H1 (cell line): ENCODE data around the gene ZNF618. TPM values are rescaled to one million over a fixed set of nuclear protein-coding genes. Genes with fewer than 3 reads are reported as not detected.

Experiments used
- CTCF ChIA-PET: fragments of 300-600 bp; sonication (Branson Sonifier 250); formaldehyde crosslinking; loops from one replicate; lab custom pipeline; 2021; ENCODE audit not compliant: partially characterized antibody; lab: Charles Lee
- POLR2A ChIA-PET: fragments of 300-600 bp; sonication (Branson Sonifier 250); formaldehyde crosslinking; loops from one replicate; lab custom pipeline; 2021; ENCODE audit warnings: inconsistent platforms; ENCODE audit not compliant: partially characterized antibody; lab: Charles Lee
- DNase-seq, 2 experiments: peaks; one replicate each; pipeline versions ENCODE4 v3.0.0 to v3.0.0-alpha.2; 2010 to 2022; ENCODE audit warnings: low spot score in 2 of 2, low read depth in 1 of 2, mixed read lengths in 1 of 2
- FAIRE-seq: peaks from 2 replicates; lab custom pipeline; 2011; peaks lifted over from hg19 to GRCh38; lab: Jason Lieb, UNC
- H2AFZ ChIP-seq: 2 replicates; pipeline ENCODE4 v1.8.1; 2012; ENCODE audit warnings: low read length, inconsistent platforms
- H2AK5ac ChIP-seq: 2 replicates; pipeline ENCODE4 v1.6.1; 2013; ENCODE audit warnings: low read depth, low read length
- H2BK120ac ChIP-seq: replicated peaks from 2 replicates; pipeline ENCODE3; 2013; ENCODE audit warnings: low read depth, low read length, inconsistent platforms
- H2BK12ac ChIP-seq: 2 replicates; pipeline ENCODE4 v1.6.1; 2013; ENCODE audit warnings: low read depth, low read length
- H2BK15ac ChIP-seq: 2 replicates; pipeline ENCODE4 v1.6.1; 2013; ENCODE audit warnings: low read length
- H2BK20ac ChIP-seq: 2 replicates; pipeline ENCODE4 v1.6.1; 2013; ENCODE audit warnings: low read length
- H2BK5ac ChIP-seq: 2 replicates; pipeline ENCODE4 v1.6.1; 2013; ENCODE audit warnings: low read depth, low read length
- H3K14ac ChIP-seq: 2 replicates; pipeline ENCODE4 v1.6.1; 2013; ENCODE audit warnings: inconsistent platforms; ENCODE audit not compliant: insufficient read length
- H3K18ac ChIP-seq: 2 replicates; pipeline ENCODE4 v1.6.1; 2013; ENCODE audit warnings: low read length; ENCODE audit errors: extremely low read depth
- H3K23ac ChIP-seq: 2 replicates; pipeline ENCODE4 v1.6.1; 2013; ENCODE audit warnings: inconsistent platforms; ENCODE audit not compliant: insufficient read length
- H3K23me2 ChIP-seq: 2 replicates; pipeline ENCODE4 v1.6.1; 2013; ENCODE audit warnings: low read depth, low read length
- H3K27ac ChIP-seq: 2 replicates; pipeline ENCODE4 v1.6.1; 2011; ENCODE audit warnings: low read depth, low read length, inconsistent platforms
- H3K27me3 ChIP-seq, 4 experiments: replicated peaks in 1 of 4; 1 replicate in 1 of 4; 2 replicates in 3 of 4; pipeline versions ENCODE4 v1.6.1 to v1.8.1; 2011 to 2013; ENCODE audit warnings: low read length in 3 of 4, mild to moderate bottlenecking in 3 of 4, inconsistent platforms in 2 of 4, mixed read lengths in 2 of 4, moderate library complexity in 1 of 4; ENCODE audit not compliant: control insufficient read depth in 3 of 4, insufficient read depth in 3 of 4; ENCODE audit errors: extremely low read depth in 1 of 4
- H3K36me3 ChIP-seq, 4 experiments: 2 replicates each; pipeline versions ENCODE4 v1.6.1 to v1.8.1; 2011 to 2013; ENCODE audit warnings: mild to moderate bottlenecking in 4 of 4, low read length in 3 of 4, moderate library complexity in 2 of 4, control low read depth in 1 of 4, inconsistent platforms in 1 of 4; ENCODE audit not compliant: insufficient read depth in 4 of 4, control insufficient read depth in 2 of 4
- H3K4ac ChIP-seq: replicated peaks from 2 replicates; pipeline ENCODE3; 2013; ENCODE audit warnings: low read length, low read depth, mixed read lengths, inconsistent platforms; ENCODE audit not compliant: insufficient read length
- H3K4me1 ChIP-seq, 4 experiments: replicated peaks in 1 of 4; 1 replicate in 1 of 4; 2 replicates in 3 of 4; pipeline versions ENCODE4 v1.6.1 to v1.8.1; 2011 to 2013; ENCODE audit warnings: low read length in 3 of 4, inconsistent platforms in 2 of 4, mixed read lengths in 1 of 4; ENCODE audit not compliant: insufficient read depth in 4 of 4, control insufficient read depth in 3 of 4
- H3K4me2 ChIP-seq, 2 experiments: 2 replicates each; pipeline versions ENCODE4 v1.6.1 to v1.8.1; 2011 to 2013; ENCODE audit warnings: low read depth in 2 of 2, low read length in 2 of 2, control low read depth in 1 of 2, inconsistent platforms in 1 of 2, mild to moderate bottlenecking in 1 of 2; ENCODE audit not compliant: insufficient read depth in 1 of 2
- H3K4me3 ChIP-seq, 4 experiments: fragments of 200-600, 300-600 bp in 1 of 4; sonication (generic), shearing (Covaris generic), sonication (Bioruptor Twin) in 1 of 4; 2 replicates each; pipeline versions ENCODE4 v1.5.1 to v1.8.1; 2011 to 2016; ENCODE audit warnings: low read length in 4 of 4, low read depth in 3 of 4, control low read depth in 2 of 4, inconsistent platforms in 2 of 4, mild to moderate bottlenecking in 2 of 4, mixed read lengths in 1 of 4, moderate library complexity in 1 of 4; ENCODE audit not compliant: insufficient read depth in 2 of 4; ENCODE audit errors: extremely low read depth in 1 of 4
- H3K56ac ChIP-seq: replicated peaks from 2 replicates; pipeline ENCODE3; 2013; ENCODE audit warnings: low read depth, mild to moderate bottlenecking, mixed read lengths, low read length, inconsistent platforms; ENCODE audit not compliant: insufficient read length
- H3K79me1 ChIP-seq: 2 replicates; pipeline ENCODE4 v1.6.1; 2013; ENCODE audit warnings: low read depth, low read length, control low read depth
- H3K79me2 ChIP-seq, 2 experiments: 2 replicates each; pipeline versions ENCODE4 v1.6.1 to v1.8.1; 2012 to 2013; ENCODE audit warnings: low read length in 2 of 2, mild to moderate bottlenecking in 2 of 2, inconsistent platforms in 1 of 2; ENCODE audit not compliant: insufficient read depth in 2 of 2, control insufficient read depth in 1 of 2
- H3K9ac ChIP-seq, 4 experiments: replicated peaks in 1 of 4; 1 replicate in 1 of 4; 2 replicates in 3 of 4; pipeline versions ENCODE4 v1.6.1 to v1.8.1; 2011 to 2013; ENCODE audit warnings: low read depth in 3 of 4, low read length in 3 of 4, control low read depth in 2 of 4, mild to moderate bottlenecking in 2 of 4, moderate library complexity in 2 of 4, inconsistent platforms in 1 of 4; ENCODE audit errors: extremely low read depth in 1 of 4
- H3K9me3 ChIP-seq, 2 experiments: 2 replicates each; pipeline versions ENCODE4 v1.6.1 to v1.8.1; 2012 to 2013; ENCODE audit warnings: mild to moderate bottlenecking in 2 of 2, moderate library complexity in 2 of 2, control low read depth in 1 of 2, inconsistent platforms in 1 of 2, low read depth in 1 of 2, low read length in 1 of 2, mixed read lengths in 1 of 2; ENCODE audit not compliant: insufficient read depth in 2 of 2
- H4K20me1 ChIP-seq, 2 experiments: replicated peaks in 1 of 2; 2 replicates each; pipeline versions ENCODE3 to v1.8.1; 2011 to 2013; ENCODE audit warnings: inconsistent platforms in 2 of 2, low read length in 2 of 2, mild to moderate bottlenecking in 1 of 2; ENCODE audit not compliant: insufficient read depth in 2 of 2, control insufficient read depth in 1 of 2
- H4K5ac ChIP-seq: 2 replicates; pipeline ENCODE4 v1.6.1; 2013; ENCODE audit warnings: low read length, low read depth, mixed read lengths, inconsistent platforms; ENCODE audit not compliant: insufficient read length
- H4K8ac ChIP-seq: 2 replicates; pipeline ENCODE4 v1.8.0; 2013; ENCODE audit warnings: mild to moderate bottlenecking, moderate library complexity, low read length, inconsistent platforms; ENCODE audit not compliant: insufficient read depth; ENCODE audit errors: extremely low read depth
- H4K91ac ChIP-seq: replicated peaks from 2 replicates; pipeline ENCODE3; 2013; ENCODE audit warnings: low read length, mixed read lengths, inconsistent platforms; ENCODE audit not compliant: insufficient read length
- E2F6 ChIP-seq: IDR thresholded peaks from 2 replicates; pipeline ENCODE4 v1.6.1; 2012; ENCODE audit warnings: inconsistent platforms
- EZH2 ChIP-seq: fragments of 200-600 bp; sonication (generic); IDR thresholded peaks from 2 replicates; pipeline ENCODE4 v1.7.1; 2012; ENCODE audit warnings: low read depth, mild to moderate bottlenecking, moderate library complexity, low read length, inconsistent platforms; ENCODE audit not compliant: severe bottlenecking
- FOSL1 ChIP-seq: IDR thresholded peaks from 2 replicates; pipeline ENCODE4 v1.6.1; 2011; ENCODE audit warnings: mild to moderate bottlenecking, low read depth, low read length, moderate library complexity; ENCODE audit not compliant: insufficient read depth
- JUN ChIP-seq: IDR thresholded peaks from 2 replicates; pipeline ENCODE4 v1.6.1; 2011; ENCODE audit warnings: low read depth, mild to moderate bottlenecking, improper control_type of control experiment, low read length
- KDM4A ChIP-seq: IDR thresholded peaks from one replicate; pipeline ENCODE4 v1.7.1; 2012; ENCODE audit warnings: low read depth, mild to moderate bottlenecking, moderate library complexity, low read length, inconsistent platforms; ENCODE audit not compliant: severe bottlenecking
- RXRA ChIP-seq: IDR thresholded peaks from 2 replicates; pipeline ENCODE4 v1.6.1; 2011; ENCODE audit warnings: low read depth, mild to moderate bottlenecking, low read length, moderate library complexity; ENCODE audit not compliant: insufficient read depth
- TAF1 ChIP-seq: IDR thresholded peaks from 2 replicates; pipeline ENCODE4 v1.6.1; 2011; ENCODE audit warnings: mild to moderate bottlenecking, low read depth, low read length
- TCF12 ChIP-seq: IDR thresholded peaks from 2 replicates; pipeline ENCODE4 v1.6.1; 2011; ENCODE audit warnings: low read depth, mild to moderate bottlenecking, low read length
- WGBS, 2 experiments: shearing (Covaris generic) in 1 of 2; methylation state at CpG; one replicate each; pipeline versions ENCODE4 v1.1.6 to v1.1.7; 2013 to 2015; ENCODE audit warnings: low lambda C conversion rate in 2 of 2, mixed read lengths in 2 of 2, inconsistent platforms in 1 of 2, low coverage in 1 of 2, missing lambda C conversion rate in 1 of 2; ENCODE audit not compliant: insufficient replicate concordance in 2 of 2, insufficient coverage in 1 of 2, insufficient read length in 1 of 2; ENCODE audit errors: extremely low coverage in 1 of 2, missing lambda C conversion rate in 1 of 2; 5-methylcytosine and 5-hydroxymethylcytosine counted together
- polyA plus RNA-seq, 7 experiments: library from polyadenylated mRNA; depleted of rRNA in 3 of 7; stranded (reverse) in 5 of 7; unstranded in 2 of 7; fragments of >200 nt in 5 of 7; fragments of 200-250 nt in 2 of 7; gene quantifications; 1 replicate in 5 of 7; 2 replicates in 1 of 7; 4 replicates in 1 of 7; pipeline versions ENCODE4 v1.2.1 to v1.2.3, GENCODE V29; 2011 to 2013; ENCODE audit warnings: missing spikeins in 2 of 7, mixed read lengths in 2 of 7
- total RNA-seq: library from RNA; stranded (reverse); fragmentation: NEBNext Ultra II Directional; extraction: Animal tissue kit (Norgen Biotek cat#: 25700); gene quantifications from 2 replicates; pipeline ENCODE4 v1.2.1, GENCODE V29; 2021

ZNF618 gene
- total and polyA plus RNA-seq, 2 of the 8 experiments (the other 6 are each of a cell fraction or from before 2014, with no cell fraction given), result 9.6 to 28.5 TPM

DNA sequence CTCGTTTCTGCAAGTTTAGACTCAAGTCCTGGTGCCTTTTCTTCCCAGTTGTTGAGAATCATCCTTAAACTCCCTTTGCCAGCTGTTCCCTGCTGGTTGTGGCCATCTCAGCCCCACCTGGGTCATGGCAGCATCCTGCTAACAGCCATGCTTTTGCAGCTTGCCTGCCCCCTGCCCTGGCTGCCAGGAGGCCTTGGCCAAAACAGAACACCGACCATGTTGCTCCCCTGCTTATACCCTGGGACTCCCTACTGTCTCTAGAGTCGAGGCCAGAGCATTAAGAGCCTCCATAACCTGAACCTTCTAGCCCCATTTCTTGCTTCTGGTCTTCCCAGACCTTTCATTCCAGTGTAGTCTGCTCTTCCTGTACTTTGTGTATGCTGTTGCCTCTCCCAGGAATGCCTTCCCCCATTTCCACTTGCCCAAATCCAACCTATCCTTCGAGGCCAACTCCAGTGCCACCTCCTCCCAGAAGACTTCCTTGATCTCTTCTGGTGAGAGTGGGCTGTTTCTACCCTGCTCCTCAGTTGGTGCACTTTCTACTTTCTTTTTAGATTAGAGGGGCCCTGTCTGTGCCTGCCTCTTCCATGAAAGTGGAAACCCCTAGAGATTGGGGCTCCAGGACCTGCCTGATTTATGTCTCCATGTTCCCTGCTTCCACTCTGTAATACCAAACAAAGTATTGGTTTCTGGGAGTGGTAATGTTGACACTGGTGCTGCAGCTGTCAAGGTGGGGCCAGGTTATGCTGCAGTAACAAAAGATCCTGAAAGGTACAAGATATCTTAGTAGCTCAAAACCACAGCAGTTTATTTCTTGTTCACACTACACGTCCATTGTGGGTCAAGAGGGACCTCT lies 113.8 kb downstream of the ZNF618 start:
- Histone ChIP-seq H3K9me3 (no peaks in the 10 kb centered on the region), H2BK5ac (no peak overlapping the region), H2BK20ac (no peak overlapping the region), H4K5ac (no peak overlapping the region), H3K27ac (no peak overlapping the region), H3K18ac (no peak overlapping the region), H2BK15ac (no peak overlapping the region), H3K23me2 (no peaks in the 10 kb centered on the region), H3K4me2 (no peak overlapping the region), H2AK5ac (no peak overlapping the region), H3K27me3 (no peaks in the 10 kb centered on the region), H4K91ac (no peak overlapping the region), H4K20me1 (peaks cover 0 to 4% of the 10 kb centered on the region in 2 experiments), H3K56ac (no peak overlapping the region), H3K36me3 (peaks cover 0 to 8% (median 4%) of the 10 kb centered on the region in 4 experiments; a peak in 2 of 8 replicates), H2AFZ (no peak overlapping the region), H3K79me2 (no peaks in the 10 kb centered on the region), H3K79me1 (0 out of 2 replicates have a peak, but pooled peaks cover 3% of the 10 kb centered on the region), H2BK120ac (no peak overlapping the region), H3K4me3 (no peak overlapping the region), H3K14ac (no peak overlapping the region), H2BK12ac (no peak overlapping the region), H3K4me1 (no peaks in the 10 kb centered on the region; a peak in 1 of 7 replicates), H4K8ac (no peak overlapping the region), H3K4ac (no peak overlapping the region), H3K23ac (no peak overlapping the region), H3K9ac (no peak overlapping the region)
- no peak for FAIRE-seq
- no peak for TF ChIP-seq E2F6
- no peak for TF ChIP-seq TCF12
- no peak for TF ChIP-seq KDM4A
- no peak for TF ChIP-seq JUN
- no peak for TF ChIP-seq EZH2
- no peak for TF ChIP-seq FOSL1
- TF ChIP-seq TAF1, result no peak
- TF ChIP-seq RXRA, result no peak
- 86% methylated on average over 5 of the region's 5 CpGs; no CpG with 5 or more reads in 1 of the 2 experiments for WGBS, 2 experiments
- ChIA-PET POLR2A (no interaction called here), CTCF (interaction anchor here (1.4 to 2.3 kb wide), 3 partner anchors 9 to 27 kb away, joined by 3 to 13 read pairs (median 5); no protein-coding TSS in a partner anchor)
- no peak for DNase-seq
